ENCODE results near the gene ALDOA.

Gene ALDOA

GRCh38 chr16:30068750-30069610 lies 3.4 kb downstream of the ALDOA start:
- intact Hi-C loops (cut with micrococcal nuclease) = no loop called here
- Mint-ChIP-seq H3K4me3 (peak overlapping the region; percentile 44), H3K4me1 (ENCODE audit: low read depth) (peaks cover 50% of the 10 kb centered on the region), H3K27ac (peak overlapping the region; percentile 60), H3K36me3 (ENCODE audit: low read depth) (peaks cover 100% of the 10 kb centered on the region), H3K9me3 (no peaks in the 10 kb centered on the region), H3K27me3 (no peaks in the 10 kb centered on the region)

- intact Hi-C loops (cut with micrococcal nuclease) = no loop called here
- H3K27me3 Mint-ChIP-seq = no peaks in the 10 kb centered on the region
- peaks cover 98% of the 10 kb centered on the region for H3K36me3 Mint-ChIP-seq (ENCODE audit: low read depth)
- H3K4me1 Mint-ChIP-seq (ENCODE audit: low read depth) = peaks cover 50% of the 10 kb centered on the region
- peak overlapping the region; percentile 45 for H3K27ac Mint-ChIP-seq
- no peaks in the 10 kb centered on the region for H3K9me3 Mint-ChIP-seq
- H3K4me3 Mint-ChIP-seq = peak overlapping the region; percentile 44
These were observed 4.3 kb downstream of the ALDOA start for GRCh38 chr16:30069611-30070462.

- H3K27me3 Mint-ChIP-seq = no peaks in the 10 kb centered on the region
These were observed 4.9 kb downstream of the ALDOA start for GRCh38 chr16:30070490-30070889.

GRCh38 chr16:30075503-30076275 lies 10.1 kb downstream of the ALDOA start, which contains the start of gene PPP4C:
Gene PPP4C, plus strand, starts transcription at chr16:30075994. Its CDS starts 384 bp downstream, at chr16:30076378.
- Mint-ChIP-seq H3K36me3 (ENCODE audit: low read depth) (peaks cover 90% of the 10 kb centered on the region), H3K9me3 (no peaks in the 10 kb centered on the region)

More at GRCh38 chr16:30070490-30070889, 4.9 kb downstream of the ALDOA start:
- H3K36me3 Mint-ChIP-seq (ENCODE audit: low read depth) = peaks cover 92% of the 10 kb centered on the region
- H3K9me3 Mint-ChIP-seq = no peaks in the 10 kb centered on the region
- intact Hi-C loops (cut with micrococcal nuclease) = no loop called here
- no peak overlapping the region for H3K4me3 Mint-ChIP-seq
- peaks cover 45% of the 10 kb centered on the region for H3K4me1 Mint-ChIP-seq (ENCODE audit: low read depth)
- H3K27ac Mint-ChIP-seq = peak overlapping the region; percentile 15

DNA sequence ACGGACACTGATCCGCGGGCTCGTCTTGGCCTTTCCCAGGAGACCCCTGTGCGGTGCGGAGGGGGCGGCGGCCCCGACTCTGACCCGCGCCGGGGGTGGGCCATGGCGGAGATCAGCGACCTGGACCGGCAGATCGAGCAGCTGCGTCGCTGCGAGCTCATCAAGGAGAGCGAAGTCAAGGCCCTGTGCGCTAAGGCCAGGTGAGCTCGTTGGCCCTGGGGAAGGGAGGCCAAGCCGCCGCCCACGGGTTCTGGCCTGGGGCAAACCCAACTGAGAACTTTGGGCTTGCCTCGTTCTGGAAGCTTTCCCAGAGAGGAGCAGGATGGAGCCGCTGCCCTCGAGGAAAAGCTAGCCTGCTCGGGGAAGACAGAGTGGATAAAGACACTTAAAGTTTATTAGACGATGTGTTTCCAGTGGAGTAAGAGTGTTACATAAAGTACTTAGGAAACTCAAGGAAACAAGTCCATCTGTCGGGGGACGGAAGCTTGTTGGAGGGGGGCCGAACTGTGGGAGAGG lies 10.8 kb downstream of the ALDOA start:
- no peaks in the 10 kb centered on the region for H3K27me3 Mint-ChIP-seq
- no peaks in the 10 kb centered on the region for H3K9me3 Mint-ChIP-seq
- H3K4me3 Mint-ChIP-seq = peak overlapping the region; percentile 88
- H3K4me1 Mint-ChIP-seq (ENCODE audit: low read depth) = peaks cover 34% of the 10 kb centered on the region
- intact Hi-C loops (cut with micrococcal nuclease) = no loop called here
- H3K36me3 Mint-ChIP-seq (ENCODE audit: low read depth) = peaks cover 90% of the 10 kb centered on the region
- peak overlapping the region; percentile 86 for H3K27ac Mint-ChIP-seq

More at GRCh38 chr16:30075503-30076275, 10.1 kb downstream of the ALDOA start, which contains the start of gene PPP4C:
- peaks cover 39% of the 10 kb centered on the region for H3K4me1 Mint-ChIP-seq (ENCODE audit: low read depth)
- peak within 1 kb of the TSS; percentile 86 for H3K27ac Mint-ChIP-seq
- H3K27me3 Mint-ChIP-seq = no peaks in the 10 kb centered on the region
- H3K4me3 Mint-ChIP-seq = peak within 1 kb of the TSS; percentile 88
- intact Hi-C loops (cut with micrococcal nuclease) = no loop called here

DNA sequence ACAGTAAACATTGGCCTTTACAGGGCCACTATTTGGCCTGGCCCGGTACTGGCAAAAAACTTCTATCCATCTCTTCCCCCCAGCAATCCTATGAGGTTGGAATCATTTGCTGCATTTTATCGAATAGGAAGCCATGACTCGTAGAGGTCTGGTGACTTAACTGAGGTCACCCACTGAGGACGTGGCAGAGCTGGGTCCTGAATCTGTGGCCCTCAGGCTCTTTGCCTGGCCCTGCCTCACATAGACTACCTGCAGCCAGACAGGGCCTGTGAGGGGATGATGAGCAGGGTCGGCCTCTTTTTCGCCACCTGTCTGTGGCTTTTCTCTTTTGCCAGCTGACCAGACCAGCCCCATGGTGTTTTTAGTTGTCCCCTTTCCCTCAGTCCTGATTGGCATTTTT lies 12.1 kb downstream of the ALDOA start:
- intact Hi-C loops (cut with micrococcal nuclease) = no loop called here
- peaks cover 38% of the 10 kb centered on the region for H3K4me1 Mint-ChIP-seq (ENCODE audit: low read depth)
- no peak overlapping the region for H3K4me3 Mint-ChIP-seq
- H3K27ac Mint-ChIP-seq = peak overlapping the region; percentile 86
- H3K9me3 Mint-ChIP-seq = no peaks in the 10 kb centered on the region
- H3K36me3 Mint-ChIP-seq (ENCODE audit: low read depth) = peaks cover 90% of the 10 kb centered on the region
- H3K27me3 Mint-ChIP-seq = no peaks in the 10 kb centered on the region

GRCh38 chr16:30078744-30079143 lies 13.2 kb downstream of the ALDOA start:
- Mint-ChIP-seq H3K27ac (no peak overlapping the region), H3K36me3 (ENCODE audit: low read depth) (peaks cover 90% of the 10 kb centered on the region), H3K9me3 (no peaks in the 10 kb centered on the region), H3K27me3 (no peaks in the 10 kb centered on the region), H3K4me1 (ENCODE audit: low read depth) (peaks cover 49% of the 10 kb centered on the region), H3K4me3 (no peak overlapping the region)
- intact Hi-C loops (cut with micrococcal nuclease) = no loop called here

DNA sequence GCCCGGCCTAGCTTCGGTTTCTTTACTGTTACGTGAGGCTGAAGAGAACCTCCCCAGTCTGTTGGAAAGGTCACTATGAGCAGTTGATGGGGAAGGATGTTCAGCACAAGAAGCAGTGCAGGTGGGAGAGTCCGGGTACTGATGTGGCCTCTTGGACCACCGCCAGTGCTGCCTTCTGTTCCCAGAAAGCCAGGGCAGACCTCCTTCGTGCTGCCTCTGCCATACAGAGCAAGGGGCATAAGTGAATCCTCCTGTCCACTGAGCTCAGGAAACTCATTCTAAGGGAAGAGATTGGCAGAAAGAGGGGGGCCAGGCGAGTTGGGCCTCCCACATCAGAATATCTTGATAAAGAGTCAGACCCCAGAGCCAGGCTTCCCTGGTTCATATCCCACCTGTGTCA lies 13.9 kb downstream of the ALDOA start:
- no peaks in the 10 kb centered on the region for H3K9me3 Mint-ChIP-seq
- H3K36me3 Mint-ChIP-seq (ENCODE audit: low read depth) = peaks cover 92% of the 10 kb centered on the region
- intact Hi-C loops (cut with micrococcal nuclease) = no loop called here
- peaks cover 55% of the 10 kb centered on the region for H3K4me1 Mint-ChIP-seq (ENCODE audit: low read depth)
- H3K27ac Mint-ChIP-seq = no peak overlapping the region
- no peak overlapping the region for H3K4me3 Mint-ChIP-seq
- no peaks in the 10 kb centered on the region for H3K27me3 Mint-ChIP-seq

DNA sequence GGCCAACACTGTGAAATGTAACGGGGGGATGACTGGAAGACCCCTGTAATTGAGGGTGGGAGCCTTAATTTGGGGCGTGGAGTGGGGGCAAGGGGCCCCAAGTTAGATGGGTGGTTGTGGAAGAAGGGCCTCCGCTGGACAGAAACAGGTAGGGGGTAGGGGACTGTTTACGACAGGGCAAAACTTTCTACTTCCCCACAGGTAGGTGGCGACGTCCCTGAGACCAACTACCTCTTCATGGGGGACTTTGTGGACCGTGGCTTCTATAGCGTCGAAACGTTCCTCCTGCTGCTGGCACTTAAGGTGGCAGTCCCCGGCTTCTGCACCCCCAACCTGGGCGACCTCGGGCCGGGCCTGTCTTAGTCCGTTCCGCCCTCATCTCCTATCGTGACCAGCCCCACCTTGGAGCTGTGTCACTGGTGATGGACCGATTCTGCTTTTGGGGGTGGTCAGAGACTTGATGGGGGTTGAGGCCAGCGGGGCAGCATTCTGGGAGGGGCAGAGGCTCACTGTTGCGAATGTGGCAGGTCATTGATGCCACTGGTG lies 17.1 kb downstream of the ALDOA start:
- peaks cover 58% of the 10 kb centered on the region for H3K4me1 Mint-ChIP-seq (ENCODE audit: low read depth)
- peaks cover 4% of the 10 kb centered on the region for H3K9me3 Mint-ChIP-seq
- intact Hi-C loops (cut with micrococcal nuclease) = no loop called here
- no peaks in the 10 kb centered on the region for H3K27me3 Mint-ChIP-seq
- H3K27ac Mint-ChIP-seq = no peak overlapping the region
- H3K36me3 Mint-ChIP-seq (ENCODE audit: low read depth) = peaks cover 98% of the 10 kb centered on the region
- H3K4me3 Mint-ChIP-seq = no peak overlapping the region

DNA sequence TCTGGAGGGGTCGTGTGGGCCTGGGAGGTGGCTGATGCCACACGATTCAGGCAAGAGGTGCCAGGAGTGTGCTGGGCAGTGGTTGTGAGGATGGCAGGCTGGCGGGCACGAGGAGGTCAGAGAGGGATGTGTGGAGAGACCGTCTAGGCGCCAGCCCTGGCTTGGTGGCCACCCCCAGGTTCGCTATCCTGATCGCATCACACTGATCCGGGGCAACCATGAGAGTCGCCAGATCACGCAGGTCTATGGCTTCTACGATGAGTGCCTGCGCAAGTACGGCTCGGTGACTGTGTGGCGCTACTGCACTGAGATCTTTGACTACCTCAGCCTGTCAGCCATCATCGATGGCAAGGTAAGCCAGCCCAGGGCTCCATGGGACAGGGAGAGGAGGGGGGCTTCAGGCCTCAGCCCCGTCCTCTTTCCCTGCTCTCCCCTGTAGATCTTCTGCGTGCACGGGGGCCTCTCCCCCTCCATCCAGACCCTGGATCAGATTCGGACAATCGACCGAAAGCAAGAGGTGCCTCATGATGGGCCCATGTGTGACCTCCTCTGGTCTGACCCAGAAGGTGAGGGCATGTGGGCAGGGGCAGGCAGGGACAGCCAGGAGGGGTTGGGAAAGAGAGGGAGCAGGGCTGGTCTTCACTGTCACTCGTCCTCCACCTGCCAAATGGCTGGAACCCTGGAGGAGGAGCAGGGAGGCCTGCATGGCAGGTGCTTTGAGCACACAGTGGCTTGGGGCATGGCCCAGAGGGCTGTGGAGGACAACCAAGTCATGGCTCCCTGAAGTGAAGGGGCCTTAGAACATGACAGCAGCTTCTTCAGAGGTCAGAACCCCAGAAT lies 17.9 kb downstream of the ALDOA start:
- H3K27ac Mint-ChIP-seq = no peak overlapping the region
- peaks cover 98% of the 10 kb centered on the region for H3K36me3 Mint-ChIP-seq (ENCODE audit: low read depth)
- no peak overlapping the region for H3K4me3 Mint-ChIP-seq
- H3K4me1 Mint-ChIP-seq (ENCODE audit: low read depth) = peaks cover 58% of the 10 kb centered on the region
- H3K27me3 Mint-ChIP-seq = no peaks in the 10 kb centered on the region
- H3K9me3 Mint-ChIP-seq = peaks cover 8% of the 10 kb centered on the region
- intact Hi-C loops (cut with micrococcal nuclease) = no loop called here

DNA sequence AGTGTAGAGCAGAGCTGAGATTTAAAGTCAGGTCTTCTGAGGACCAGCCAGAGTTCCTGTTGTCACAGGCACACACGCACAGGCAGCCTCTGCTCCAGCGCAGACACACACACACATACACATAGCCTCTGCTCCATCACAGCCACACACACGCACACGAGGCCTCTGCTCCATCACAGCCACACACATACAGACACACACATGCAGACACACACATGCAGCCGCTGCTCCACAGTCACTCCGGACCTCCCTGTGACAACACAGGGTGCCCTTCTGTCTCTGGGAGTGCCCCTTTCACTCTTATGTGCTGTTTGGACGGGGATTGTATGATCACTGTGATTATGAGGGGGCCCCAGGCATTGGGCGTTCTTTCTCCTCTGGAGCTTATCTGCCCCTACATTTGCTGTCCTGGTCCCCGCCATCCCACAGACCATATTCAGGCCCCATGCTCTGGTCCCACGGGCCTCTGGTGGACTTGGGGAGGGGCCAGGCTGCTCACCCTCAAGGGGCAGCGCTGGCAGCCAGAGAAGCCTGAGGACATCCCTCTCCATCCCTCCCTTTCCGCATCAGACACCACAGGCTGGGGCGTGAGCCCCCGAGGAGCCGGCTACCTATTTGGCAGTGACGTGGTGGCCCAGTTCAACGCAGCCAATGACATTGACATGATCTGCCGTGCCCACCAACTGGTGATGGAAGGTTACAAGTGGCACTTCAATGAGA lies 18.7 kb downstream of the ALDOA start:
- H3K27ac Mint-ChIP-seq = no peak overlapping the region

DNA sequence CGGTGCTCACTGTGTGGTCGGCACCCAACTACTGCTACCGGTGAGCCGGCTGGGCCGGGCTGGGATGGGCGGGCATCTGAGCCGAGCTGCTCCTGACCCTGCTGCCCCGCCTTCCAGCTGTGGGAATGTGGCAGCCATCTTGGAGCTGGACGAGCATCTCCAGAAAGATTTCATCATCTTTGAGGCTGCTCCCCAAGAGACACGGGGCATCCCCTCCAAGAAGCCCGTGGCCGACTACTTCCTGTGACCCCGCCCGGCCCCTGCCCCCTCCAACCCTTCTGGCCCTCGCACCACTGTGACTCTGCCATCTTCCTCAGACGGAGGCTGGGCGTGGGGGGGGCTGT lies 19.2 kb downstream of the ALDOA start:
- Mint-ChIP-seq H3K27ac (no peak overlapping the region), H3K4me3 (no peak overlapping the region), H3K4me1 (ENCODE audit: low read depth) (peaks cover 65% of the 10 kb centered on the region), H3K27me3 (no peaks in the 10 kb centered on the region), H3K36me3 (ENCODE audit: low read depth) (peaks cover 84% of the 10 kb centered on the region), H3K9me3 (peaks cover 8% of the 10 kb centered on the region)
- intact Hi-C loops (cut with micrococcal nuclease) = no loop called here

More for the DNA sequence above, 18.7 kb downstream of the ALDOA start:
- intact Hi-C loops (cut with micrococcal nuclease) = no loop called here
- peaks cover 90% of the 10 kb centered on the region for H3K36me3 Mint-ChIP-seq (ENCODE audit: low read depth)
- H3K9me3 Mint-ChIP-seq = peaks cover 8% of the 10 kb centered on the region
- no peaks in the 10 kb centered on the region for H3K27me3 Mint-ChIP-seq
- peaks cover 60% of the 10 kb centered on the region for H3K4me1 Mint-ChIP-seq (ENCODE audit: low read depth)
- H3K4me3 Mint-ChIP-seq = no peak overlapping the region

Data from dendritic cell treated with granulocyte-macrophage colony-stimulating factor and Interleukin-4, amounts not matched to agents 40 ng/mL and 50 ng/mL, for 4 days (primary cell).